IMR-90 (cell line): ENCODE data around the gene CREG1. TPM values are rescaled to one million over a fixed set of nuclear protein-coding genes. Genes with fewer than 3 reads are reported as not detected.

Experiments
- ATAC-seq: fragments of 200-7000 bp; cut with Tn5 transposase; 2 replicates; pipeline ENCODE4 v1.9.1; 2020; ENCODE audit warnings: low read depth, mild to moderate bottlenecking, moderate library complexity
- BruUV-seq: library from RNA; stranded (reverse); fragments of 400-500 nt; replicated peaks from 2 replicates; lab custom pipeline; 2021; lab: Mats Ljungman, UMichigan
- CTCF ChIA-PET: fragments of 300-600 bp; formaldehyde crosslinking; extraction: SDS; loops from one replicate; lab custom pipeline; 2021; ENCODE audit warnings: antibody characterized with exemption; lab: Yijun Ruan, JAX
- POLR2A ChIA-PET: fragments of 300-600 bp; sonication (Branson Sonifier 250); formaldehyde crosslinking; loops from one replicate; lab custom pipeline; 2022; ENCODE audit warnings: antibody characterized with exemption; ENCODE audit not compliant: unreplicated experiment; lab: Charles Lee
- DNase-seq: peaks from one replicate; pipeline ENCODE4 v3.0.0; 2013
- H2AFZ ChIP-seq: replicated peaks from 2 replicates; pipeline ENCODE3; 2013; ENCODE audit warnings: low read length, mild to moderate bottlenecking; ENCODE audit not compliant: poor library complexity
- H2AK5ac ChIP-seq: 2 replicates; pipeline ENCODE4 v1.6.1; 2013; ENCODE audit warnings: low read depth, low read length, inconsistent platforms
- H2AK9ac ChIP-seq: replicated peaks from 2 replicates; pipeline ENCODE3; 2013; ENCODE audit warnings: mild to moderate bottlenecking, low read depth, low read length, moderate library complexity; ENCODE audit not compliant: poor library complexity
- H2BK120ac ChIP-seq: 2 replicates; pipeline ENCODE4 v1.6.1; 2013; ENCODE audit warnings: low read depth, low read length, inconsistent platforms
- H2BK15ac ChIP-seq: 3 replicates; pipeline ENCODE4 v1.6.1; 2013; ENCODE audit warnings: low read depth, low read length, inconsistent platforms
- H2BK20ac ChIP-seq: 2 replicates; pipeline ENCODE4 v1.6.1; 2013; ENCODE audit warnings: low read depth, mild to moderate bottlenecking, inconsistent platforms, low read length, moderate library complexity
- H2BK5ac ChIP-seq: 2 replicates; pipeline ENCODE4 v1.6.1; 2013; ENCODE audit warnings: mild to moderate bottlenecking, low read depth, low read length, inconsistent platforms; ENCODE audit not compliant: poor library complexity, severe bottlenecking
- H3K14ac ChIP-seq: replicated peaks from 2 replicates; pipeline ENCODE4 v1.6.1; 2013; ENCODE audit warnings: low read depth, low read length, inconsistent platforms
- H3K18ac ChIP-seq: 2 replicates; pipeline ENCODE4 v1.6.1; 2013; ENCODE audit warnings: low read depth, low read length, control low read depth
- H3K23ac ChIP-seq: 2 replicates; pipeline ENCODE4 v1.6.1; 2013; ENCODE audit warnings: low read depth, low read length, inconsistent platforms
- H3K27ac ChIP-seq: 2 replicates; pipeline ENCODE4 v1.5.1; 2013; ENCODE audit warnings: mild to moderate bottlenecking, control low read depth, low read length; ENCODE audit not compliant: insufficient read depth
- H3K27me3 ChIP-seq: 2 replicates; pipeline ENCODE4 v1.6.1; 2013; ENCODE audit warnings: low read length; ENCODE audit not compliant: control insufficient read depth, insufficient read depth
- H3K36me3 ChIP-seq: 2 replicates; pipeline ENCODE4 v1.6.1; 2013; ENCODE audit warnings: low read length, mixed read lengths; ENCODE audit not compliant: control insufficient read depth, insufficient read depth
- H3K4ac ChIP-seq: 2 replicates; pipeline ENCODE4 v1.6.1; 2013; ENCODE audit warnings: low read depth, low read length, inconsistent platforms
- H3K4me1 ChIP-seq: 2 replicates; pipeline ENCODE4 v1.6.1; 2013; ENCODE audit warnings: low read length, mixed read lengths; ENCODE audit not compliant: control insufficient read depth, insufficient read depth
- H3K4me2 ChIP-seq: 2 replicates; pipeline ENCODE4 v1.6.1; 2013; ENCODE audit warnings: low read depth, mild to moderate bottlenecking, control low read depth, low read length, moderate library complexity
- H3K4me3 ChIP-seq: 2 replicates; pipeline ENCODE4 v1.5.1; 2013; ENCODE audit warnings: low read depth, mild to moderate bottlenecking, control low read depth, low read length, moderate library complexity; ENCODE audit not compliant: insufficient read depth
- H3K56ac ChIP-seq: 2 replicates; pipeline ENCODE4 v1.6.1; 2013; ENCODE audit warnings: low read length, inconsistent platforms; ENCODE audit not compliant: insufficient read depth; ENCODE audit errors: extremely low read depth
- H3K79me1 ChIP-seq, 2 experiments: 2 replicates each; pipeline ENCODE4 v1.6.1; 2013; ENCODE audit warnings: low read length in 2 of 2, inconsistent platforms in 1 of 2, low read depth in 1 of 2
- H3K9ac ChIP-seq: 2 replicates; pipeline ENCODE4 v1.6.1; 2013; ENCODE audit warnings: low read depth, low read length, control low read depth
- H3K9me1 ChIP-seq: 2 replicates; pipeline ENCODE4 v1.6.1; 2013; ENCODE audit warnings: low read length, inconsistent platforms; ENCODE audit not compliant: insufficient read depth
- H3K9me3 ChIP-seq: 2 replicates; pipeline ENCODE4 v1.6.1; 2013; ENCODE audit warnings: low read length; ENCODE audit not compliant: control insufficient read depth, insufficient read depth
- H4K20me1 ChIP-seq: 2 replicates; pipeline ENCODE4 v1.6.1; 2013; ENCODE audit warnings: low read length, inconsistent platforms; ENCODE audit not compliant: insufficient read depth
- H4K5ac ChIP-seq: 2 replicates; pipeline ENCODE4 v1.6.1; 2013; ENCODE audit warnings: mild to moderate bottlenecking, low read depth, low read length, control low read depth
- H4K8ac ChIP-seq, 2 experiments: 2 replicates each; pipeline ENCODE4 v1.6.1; 2013; ENCODE audit warnings: low read depth in 2 of 2, low read length in 2 of 2, control low read depth in 1 of 2, inconsistent platforms in 1 of 2
- H4K91ac ChIP-seq: 2 replicates; pipeline ENCODE4 v1.6.1; 2013; ENCODE audit warnings: low read depth, low read length, inconsistent platforms; ENCODE audit not compliant: insufficient read depth
- CEBPB ChIP-seq: IDR thresholded peaks from 2 replicates; pipeline ENCODE4 v1.6.1; 2012; ENCODE audit warnings: low read depth, low read length, improper control_type of control experiment
- CHD1 ChIP-seq: IDR thresholded peaks from 2 replicates; pipeline ENCODE4 v1.6.1; 2012; ENCODE audit warnings: low read depth, low read length, improper control_type of control experiment
- CTCF ChIP-seq: conservative IDR thresholded peaks from 2 replicates; pipeline ENCODE4 v1.5.1; 2012; ENCODE audit warnings: mild to moderate bottlenecking, low read depth, low read length, improper control_type of control experiment
- ELK1 ChIP-seq: fragments of 150-350 bp; IDR thresholded peaks from 2 replicates; pipeline ENCODE4 v1.6.1; 2016; ENCODE audit warnings: low read depth, mild to moderate bottlenecking, low read length, moderate library complexity, borderline replicate concordance
- MAZ ChIP-seq: IDR thresholded peaks from 2 replicates; pipeline ENCODE4 v1.6.1; 2012; ENCODE audit warnings: low read depth, mild to moderate bottlenecking, low read length, improper control_type of control experiment, moderate library complexity, borderline replicate concordance
- RAD21 ChIP-seq: IDR thresholded peaks from 2 replicates; pipeline ENCODE4 v1.6.1; 2012; ENCODE audit warnings: low read length, improper control_type of control experiment
- WGBS, 2 experiments: methylation state at CpG; one replicate each; pipeline versions ENCODE4 v1.1.5 to v1.1.7; 2013; ENCODE audit warnings: missing lambda C conversion rate in 2 of 2; ENCODE audit not compliant: insufficient read length in 1 of 2; ENCODE audit errors: extremely low coverage in 2 of 2; 5-methylcytosine and 5-hydroxymethylcytosine counted together
- dilution Hi-C: fragments of 300-500 bp; cut with HindIII; formaldehyde crosslinking; loops from one replicate; pipeline ENCODE4 v1.14.3; 2018; ENCODE audit warnings: low sequenced_read_pairs; ENCODE audit not compliant: unreplicated experiment
- in situ Hi-C: fragments of 300-500 bp; cut with MboI; formaldehyde crosslinking; loops from 3 replicates; pipeline ENCODE4 v1.14.3; 2019; ENCODE audit warnings: low sequenced_read_pairs, inconsistent platforms, mixed read lengths
- intact Hi-C: fragments of 100-400 bp; cut with micrococcal nuclease; formaldehyde crosslinking; loops from 2 replicates; pipeline ENCODE4 v1.10.0; 2022
- polyA plus RNA-seq, 3 experiments: library from polyadenylated mRNA; depleted of rRNA; stranded (reverse); fragments of >200 nt; gene quantifications; 2 replicates each; pipeline ENCODE4 v1.2.3, GENCODE V29; 2012; ENCODE audit warnings: low replicate concordance in 1 of 3
- total RNA-seq: library from RNA; depleted of rRNA; stranded (reverse); fragments of >200 nt; gene quantifications from 2 replicates; pipeline ENCODE4 v1.2.3, GENCODE V29; 2012

The CREG1 gene
- total and polyA plus RNA-seq, 2 of the 4 experiments (the other 2 are of a cell fraction), result 2.9 to 6.4 TPM

- no peak for TF ChIP-seq CEBPB
- no peak for TF ChIP-seq MAZ
- TF ChIP-seq CTCF, result no peak
- TF ChIP-seq ELK1, result no peak
- no peak for TF ChIP-seq CHD1
- no peak for TF ChIP-seq RAD21
- no peaks in the 10 kb centered on the region for H3K9me1 ChIP-seq
- H4K20me1 ChIP-seq, result no peaks in the 10 kb centered on the region
- H3K14ac ChIP-seq, result no peak overlapping the region
- H3K27me3 ChIP-seq, result peaks cover 6% of the 10 kb centered on the region
- ChIA-PET CTCF (no interaction called here), POLR2A (no interaction called here)
- H3K9me3 ChIP-seq, result no peaks in the 10 kb centered on the region
- no peak overlapping the region for H2AFZ ChIP-seq
- H2BK120ac ChIP-seq, result no peak overlapping the region
- H3K18ac ChIP-seq, result no peak overlapping the region
- no peak overlapping the region for H2AK9ac ChIP-seq
- DNase-seq, result no peak
- WGBS, 2 experiments, result no CpG with 5 or more reads among the region's 2 CpGs
- no TSS peak for BruUV-seq
- intact Hi-C loops, result no loop called here
- no peaks in the 10 kb centered on the region for H3K36me3 ChIP-seq
- H2BK5ac ChIP-seq, result no peak overlapping the region
- no peak overlapping the region for H4K8ac ChIP-seq
- H3K4me3 ChIP-seq, result no peak overlapping the region
- H3K4ac ChIP-seq, result no peak overlapping the region
- no peaks in the 10 kb centered on the region for H3K4me1 ChIP-seq
- no peaks in the 10 kb centered on the region for H3K79me1 ChIP-seq
- H4K91ac ChIP-seq, result no peak overlapping the region
- H3K23ac ChIP-seq, result no peak overlapping the region
- no peak overlapping the region for H3K4me2 ChIP-seq
- H4K5ac ChIP-seq, result no peak overlapping the region
- dilution Hi-C loops, result no loop called here
- no peak overlapping the region for H3K9ac ChIP-seq
- H3K27ac ChIP-seq, result no peak overlapping the region
- H2BK15ac ChIP-seq, result no peak overlapping the region
- no peak overlapping the region for H2AK5ac ChIP-seq
- in situ Hi-C loops, result no loop called here
- H3K56ac ChIP-seq, result no peak overlapping the region
- H2BK20ac ChIP-seq, result no peak overlapping the region
- ATAC-seq, result no peak
Measured at GRCh38 chr1:167587342-167587741, 33.8 kb upstream of the CREG1 start.
